Measurements from ENCODE around the gene GSN.

DNA sequence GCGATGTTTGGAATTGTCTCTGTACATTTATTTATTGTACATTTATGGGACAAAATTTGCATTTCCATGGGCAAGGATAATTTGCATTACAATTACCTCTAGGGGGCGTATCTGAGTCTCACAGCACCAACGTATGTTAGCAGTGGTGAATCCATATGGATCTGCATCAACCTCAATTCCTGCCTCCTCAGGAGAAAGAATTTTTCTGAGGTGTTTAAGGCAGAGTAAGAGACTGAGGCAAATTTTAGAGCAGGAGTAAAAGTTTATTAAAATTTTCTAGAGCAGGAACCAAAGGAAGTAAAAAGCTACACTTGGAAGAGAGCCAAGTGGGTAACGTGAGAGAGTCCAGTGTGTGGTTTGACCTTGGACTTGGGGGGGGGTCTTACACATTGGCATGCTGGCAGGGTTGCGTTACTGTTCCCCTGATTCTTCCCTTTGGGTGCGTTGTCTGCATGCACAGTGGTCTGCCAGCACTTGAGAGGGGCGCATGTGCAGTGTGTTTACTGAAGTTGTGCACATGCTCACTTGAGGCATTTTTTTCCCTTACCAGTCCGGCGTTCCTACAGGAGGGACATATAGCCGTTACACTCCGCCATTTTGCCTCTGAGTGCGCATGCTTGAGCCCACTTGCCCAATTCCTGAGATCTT, 45.3 kb upstream of the GSN start:
- TF ChIP-seq POLR2AphosphoS5 (IDR thresholded peaks at IDR 0.05; ENCODE audit: borderline replicate concordance, low read depth, low read length) (no peak), EZH2 (IDR thresholded peaks at IDR 0.05) (no peak), FOXP2 (optimal IDR thresholded peaks at IDR 0.05; ENCODE audit: control extremely low read depth, extremely low read length, insufficient read depth) (no peak)
